ENCODE data around the gene CNTN6. TPM values are rescaled to one million over a fixed set of nuclear protein-coding genes. Genes with fewer than 3 reads are reported as not detected.

The CNTN6 gene
- total RNA-seq, 4 donors from 2014 or later: 0.47 TPM; not detected in 3

DNA sequence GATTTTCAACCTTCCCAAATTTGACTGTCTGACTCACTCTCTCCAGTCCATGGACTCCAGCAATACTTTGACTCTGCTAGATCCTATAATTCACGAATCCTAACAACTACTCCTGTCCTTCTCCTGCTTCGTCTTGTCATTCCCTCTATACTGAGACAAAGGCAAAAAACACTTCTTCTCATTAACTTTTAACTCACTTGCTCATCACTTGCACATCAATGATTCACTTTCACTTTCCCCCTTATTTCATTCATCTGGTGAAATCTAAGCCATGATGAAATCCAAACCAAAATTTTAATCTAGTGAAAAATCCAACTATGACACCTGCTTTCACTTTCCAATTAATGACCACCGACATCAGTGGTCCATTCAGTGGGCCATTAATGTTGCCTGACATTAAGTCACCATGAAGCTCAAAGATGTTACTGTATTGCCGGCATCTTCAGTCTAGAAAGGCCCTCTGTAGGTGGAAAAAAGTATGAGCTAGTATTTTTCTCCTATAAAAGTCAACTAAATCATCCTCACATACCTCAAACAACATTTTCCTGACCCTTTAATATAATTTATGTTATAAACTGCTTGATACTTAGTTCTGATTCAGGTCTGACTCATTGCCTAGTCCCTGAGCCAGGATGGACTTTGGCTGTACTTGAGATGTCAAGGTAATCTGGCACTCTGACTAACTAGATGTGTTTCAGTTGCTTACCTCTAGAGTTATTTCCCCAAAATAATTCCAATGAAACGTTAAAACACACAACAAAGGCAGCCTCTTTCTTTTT is 158.6 kb downstream of the CNTN6 start:
- peak in 1 of 3 donors; percentile 71 for DNase-seq
- Histone ChIP-seq H3K27ac (no peak overlapping the region), H3K9me3 (no peaks in the 10 kb centered on the region), H3K36me3 (no peaks in the 10 kb centered on the region), H3K27me3 (no peaks in the 10 kb centered on the region), H3K4me3 (no peak overlapping the region), H3K4me1 (no peaks in the 10 kb centered on the region)
- TF ChIP-seq POLR2A (IDR thresholded peaks at IDR 0.05): no peak
- TF ChIP-seq, protein P1, sequence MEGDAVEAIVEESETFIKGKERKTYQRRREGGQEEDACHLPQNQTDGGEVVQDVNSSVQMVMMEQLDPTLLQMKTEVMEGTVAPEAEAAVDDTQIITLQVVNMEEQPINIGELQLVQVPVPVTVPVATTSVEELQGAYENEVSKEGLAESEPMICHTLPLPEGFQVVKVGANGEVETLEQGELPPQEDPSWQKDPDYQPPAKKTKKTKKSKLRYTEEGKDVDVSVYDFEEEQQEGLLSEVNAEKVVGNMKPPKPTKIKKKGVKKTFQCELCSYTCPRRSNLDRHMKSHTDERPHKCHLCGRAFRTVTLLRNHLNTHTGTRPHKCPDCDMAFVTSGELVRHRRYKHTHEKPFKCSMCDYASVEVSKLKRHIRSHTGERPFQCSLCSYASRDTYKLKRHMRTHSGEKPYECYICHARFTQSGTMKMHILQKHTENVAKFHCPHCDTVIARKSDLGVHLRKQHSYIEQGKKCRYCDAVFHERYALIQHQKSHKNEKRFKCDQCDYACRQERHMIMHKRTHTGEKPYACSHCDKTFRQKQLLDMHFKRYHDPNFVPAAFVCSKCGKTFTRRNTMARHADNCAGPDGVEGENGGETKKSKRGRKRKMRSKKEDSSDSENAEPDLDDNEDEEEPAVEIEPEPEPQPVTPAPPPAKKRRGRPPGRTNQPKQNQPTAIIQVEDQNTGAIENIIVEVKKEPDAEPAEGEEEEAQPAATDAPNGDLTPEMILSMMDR (IDR thresholded peaks at IDR 0.05): peak in 1 of 6 experiments; percentile 18

DNA sequence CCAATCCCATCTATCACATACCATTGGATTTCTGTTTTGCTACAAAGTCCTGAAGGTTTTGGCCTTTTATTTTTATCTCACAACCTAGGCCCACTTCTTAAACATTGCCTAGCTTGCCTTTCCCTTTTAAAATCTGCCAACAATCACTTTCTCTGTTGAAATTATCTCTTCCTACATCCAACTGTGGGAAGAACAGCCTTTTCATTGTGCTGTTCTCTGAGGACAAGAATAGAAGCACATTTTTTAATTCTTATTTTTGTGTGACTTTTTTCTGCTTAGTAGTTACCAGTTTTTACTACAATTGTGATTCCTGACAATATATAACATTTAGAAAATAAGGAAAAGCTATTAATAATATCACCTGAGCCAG is 159.2 kb downstream of the CNTN6 start:
- no peak for DNase-seq
- TF ChIP-seq, protein P1 (IDR thresholded peaks at IDR 0.05): no peak
- no peak for TF ChIP-seq POLR2A (IDR thresholded peaks at IDR 0.05)
- Histone ChIP-seq H3K27me3 (no peaks in the 10 kb centered on the region), H3K27ac (no peak overlapping the region), H3K36me3 (no peaks in the 10 kb centered on the region), H3K9me3 (no peaks in the 10 kb centered on the region), H3K4me3 (no peak overlapping the region), H3K4me1 (no peaks in the 10 kb centered on the region)

DNA sequence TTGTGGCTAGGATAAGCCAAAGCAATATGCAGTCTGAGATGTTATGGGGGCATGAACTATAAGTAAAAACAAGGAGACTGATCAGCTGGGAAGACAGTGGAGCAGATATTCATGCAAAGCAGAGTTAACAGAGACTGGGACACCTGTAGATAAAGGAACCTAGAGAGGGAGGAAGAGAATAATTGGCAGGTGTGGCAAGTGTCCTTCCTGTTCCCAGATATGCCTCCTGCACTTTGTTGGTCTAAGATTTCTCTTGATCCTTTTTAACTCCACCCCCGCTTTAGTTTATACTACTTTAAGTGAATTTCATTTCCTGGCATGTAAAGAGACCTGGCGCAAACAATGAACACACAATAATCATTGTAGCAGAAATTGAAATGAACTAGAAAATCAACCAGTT is 169.4 kb downstream of the CNTN6 start:
- H3K27me3 ChIP-seq: no peaks in the 10 kb centered on the region
- H3K36me3 ChIP-seq: no peaks in the 10 kb centered on the region
- TF ChIP-seq, protein P1 (IDR thresholded peaks at IDR 0.05): no peak
- TF ChIP-seq POLR2A (IDR thresholded peaks at IDR 0.05): no peak
- no peaks in the 10 kb centered on the region for H3K4me1 ChIP-seq
- H3K9me3 ChIP-seq: no peaks in the 10 kb centered on the region
- DNase-seq: no peak
- no peak overlapping the region for H3K27ac ChIP-seq
- no peak overlapping the region for H3K4me3 ChIP-seq

DNA sequence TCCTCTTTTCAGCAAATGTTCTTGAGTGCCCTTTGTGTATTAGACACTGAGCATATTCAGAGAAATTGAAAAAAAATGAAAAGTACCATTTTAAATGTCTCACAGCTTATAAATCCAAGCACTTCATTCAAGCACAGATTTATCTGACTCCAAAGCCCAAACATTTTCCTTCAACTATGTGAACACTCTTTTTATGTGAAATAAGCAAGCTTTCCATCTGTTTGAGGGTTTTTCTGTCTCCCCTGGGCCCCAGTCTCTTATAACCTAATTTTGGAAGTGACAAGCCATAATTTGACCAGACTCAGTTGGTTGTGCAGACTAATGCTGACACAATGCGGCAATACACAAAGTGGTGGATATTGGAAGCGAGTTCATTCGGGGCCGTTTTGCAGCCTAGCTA is 170.3 kb downstream of the CNTN6 start:
- Histone ChIP-seq H3K36me3 (no peaks in the 10 kb centered on the region), H3K27ac (no peak overlapping the region), H3K27me3 (no peaks in the 10 kb centered on the region), H3K4me3 (no peak overlapping the region), H3K9me3 (no peaks in the 10 kb centered on the region), H3K4me1 (no peaks in the 10 kb centered on the region)
- no peak for TF ChIP-seq POLR2A (IDR thresholded peaks at IDR 0.05)
- TF ChIP-seq, protein P1 (IDR thresholded peaks at IDR 0.05): no peak
- no peak for DNase-seq

DNA sequence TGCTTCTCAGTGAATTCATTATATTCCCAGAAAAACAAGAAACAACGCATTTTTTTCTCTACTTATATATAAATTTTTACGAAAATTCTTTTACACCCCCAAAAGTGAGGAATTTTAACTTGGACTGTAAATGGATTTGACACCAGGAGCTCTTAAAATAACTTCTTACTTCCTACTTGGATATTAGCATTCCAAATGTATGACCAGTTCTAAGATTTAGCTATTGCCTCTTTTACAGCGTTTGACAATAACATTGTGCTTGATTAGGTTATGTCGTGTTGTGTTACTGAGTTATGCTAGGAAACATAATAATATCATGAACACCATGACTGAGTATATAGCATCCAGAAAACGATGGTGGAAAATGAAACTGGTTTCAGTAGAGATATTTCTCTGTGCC is 177.0 kb downstream of the CNTN6 start:
- no peaks in the 10 kb centered on the region for H3K9me3 ChIP-seq
- no peak for DNase-seq
- no peak for TF ChIP-seq POLR2A (IDR thresholded peaks at IDR 0.05)
- TF ChIP-seq, protein P1 (IDR thresholded peaks at IDR 0.05): no peak

More for the DNA sequence above, 177.0 kb downstream of the CNTN6 start:
- no peaks in the 10 kb centered on the region for H3K36me3 ChIP-seq
- no peak overlapping the region for H3K4me3 ChIP-seq
- no peak overlapping the region for H3K27ac ChIP-seq
- no peaks in the 10 kb centered on the region for H3K27me3 ChIP-seq
- H3K4me1 ChIP-seq: no peaks in the 10 kb centered on the region
